Esophagus muscularis mucosa (tissue), 4 donors: ENCODE results near the gene PPL.

ENCODE experiments used
- EP300 ChIP-seq: sonication (generic); formaldehyde crosslinking; IDR thresholded peaks from one replicate; pipeline ENCODE4 v1.6.1; 2017; ENCODE audit warnings: antibody characterized with exemption
- POLR2A ChIP-seq: fragments of 450-650 bp; IDR thresholded peaks from one replicate; pipeline ENCODE4 v1.6.1; 2017; ENCODE audit warnings: antibody characterized with exemption, moderate library complexity, mild to moderate bottlenecking, low read depth
- POLR2AphosphoS5 ChIP-seq, 2 donors: sonication (generic); formaldehyde crosslinking; IDR thresholded peaks; one replicate each; pipeline ENCODE4 v1.6.1; 2017; ENCODE audit warnings: antibody characterized with exemption in 2 of 2
- TF ChIP-seq, protein P1 (sequence below), 3 experiments: fragments of 200-600 bp in 2 of 3; fragments of 450-650 bp in 1 of 3; sonication (generic) in 2 of 3; IDR thresholded peaks; one replicate each; pipeline ENCODE4 v1.5.1; 2017 to 2019; ENCODE audit warnings: antibody characterized with exemption in 3 of 3, mild to moderate bottlenecking in 2 of 3, moderate library complexity in 1 of 3

DNA sequence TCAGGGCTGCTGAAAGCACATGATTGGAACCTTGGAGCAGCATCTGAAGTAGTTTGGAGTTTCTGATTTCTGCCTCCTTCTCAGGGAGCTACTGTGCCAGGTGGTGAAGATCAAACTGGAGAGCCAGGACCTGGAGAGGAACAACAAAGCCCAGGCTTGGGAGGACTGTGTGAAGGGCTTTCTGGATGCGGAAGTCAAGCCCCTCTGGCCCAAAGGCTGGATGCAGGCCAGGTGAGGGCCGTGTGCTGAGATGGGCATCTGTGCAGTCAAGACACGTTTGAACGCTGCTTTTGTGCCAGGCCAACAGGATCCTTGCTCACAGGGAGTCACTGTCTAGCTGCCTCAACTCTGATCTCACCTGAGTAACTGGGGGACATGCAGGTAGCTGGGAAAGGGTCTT, 65.9 kb downstream of the PPL start:
- TF ChIP-seq, protein P1, sequence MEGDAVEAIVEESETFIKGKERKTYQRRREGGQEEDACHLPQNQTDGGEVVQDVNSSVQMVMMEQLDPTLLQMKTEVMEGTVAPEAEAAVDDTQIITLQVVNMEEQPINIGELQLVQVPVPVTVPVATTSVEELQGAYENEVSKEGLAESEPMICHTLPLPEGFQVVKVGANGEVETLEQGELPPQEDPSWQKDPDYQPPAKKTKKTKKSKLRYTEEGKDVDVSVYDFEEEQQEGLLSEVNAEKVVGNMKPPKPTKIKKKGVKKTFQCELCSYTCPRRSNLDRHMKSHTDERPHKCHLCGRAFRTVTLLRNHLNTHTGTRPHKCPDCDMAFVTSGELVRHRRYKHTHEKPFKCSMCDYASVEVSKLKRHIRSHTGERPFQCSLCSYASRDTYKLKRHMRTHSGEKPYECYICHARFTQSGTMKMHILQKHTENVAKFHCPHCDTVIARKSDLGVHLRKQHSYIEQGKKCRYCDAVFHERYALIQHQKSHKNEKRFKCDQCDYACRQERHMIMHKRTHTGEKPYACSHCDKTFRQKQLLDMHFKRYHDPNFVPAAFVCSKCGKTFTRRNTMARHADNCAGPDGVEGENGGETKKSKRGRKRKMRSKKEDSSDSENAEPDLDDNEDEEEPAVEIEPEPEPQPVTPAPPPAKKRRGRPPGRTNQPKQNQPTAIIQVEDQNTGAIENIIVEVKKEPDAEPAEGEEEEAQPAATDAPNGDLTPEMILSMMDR (IDR thresholded peaks at IDR 0.05), result no peak
- TF ChIP-seq POLR2AphosphoS5 (IDR thresholded peaks at IDR 0.05), result no peak
- TF ChIP-seq EP300, result no peak
- no peak for TF ChIP-seq POLR2A
